22Rv1 (cell line): Measurements from ENCODE around the gene RBBP8NL.

Experiments used
- ZFX ChIP-seq: fragments of 450-650 bp; IDR thresholded peaks from 2 replicates; pipeline ENCODE4 v1.6.1; 2017; ENCODE audit warnings: antibody characterized with exemption, borderline replicate concordance
- TF ChIP-seq, protein P1 (sequence below): fragments of 450-650 bp; IDR thresholded peaks from 2 replicates; pipeline ENCODE4 v1.5.1; 2017; ENCODE audit warnings: mild to moderate bottlenecking

DNA sequence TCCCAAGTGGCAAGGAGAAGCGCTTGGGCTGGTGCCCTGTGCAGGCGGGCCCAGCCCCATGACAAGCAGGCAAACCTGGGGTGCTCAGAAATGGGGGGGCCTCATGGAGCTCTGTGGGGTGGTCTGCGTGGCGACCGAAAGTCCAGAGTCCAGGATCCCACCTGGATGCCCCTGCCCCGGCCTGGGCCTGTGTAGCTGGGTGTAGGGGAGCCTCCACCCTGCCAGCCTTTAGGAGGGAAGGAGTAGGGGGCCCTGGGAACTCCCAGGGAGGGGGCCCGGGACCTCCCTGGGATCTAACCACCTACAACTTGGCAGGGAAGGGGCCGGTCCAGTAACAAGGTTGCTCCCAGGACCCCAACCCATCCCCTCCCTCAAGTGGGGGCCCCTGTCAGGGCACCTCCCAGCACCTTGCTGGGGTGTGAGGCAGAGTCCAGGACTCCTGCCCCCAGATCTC, 55.7 kb downstream of the RBBP8NL start:
- TF ChIP-seq, protein P1, sequence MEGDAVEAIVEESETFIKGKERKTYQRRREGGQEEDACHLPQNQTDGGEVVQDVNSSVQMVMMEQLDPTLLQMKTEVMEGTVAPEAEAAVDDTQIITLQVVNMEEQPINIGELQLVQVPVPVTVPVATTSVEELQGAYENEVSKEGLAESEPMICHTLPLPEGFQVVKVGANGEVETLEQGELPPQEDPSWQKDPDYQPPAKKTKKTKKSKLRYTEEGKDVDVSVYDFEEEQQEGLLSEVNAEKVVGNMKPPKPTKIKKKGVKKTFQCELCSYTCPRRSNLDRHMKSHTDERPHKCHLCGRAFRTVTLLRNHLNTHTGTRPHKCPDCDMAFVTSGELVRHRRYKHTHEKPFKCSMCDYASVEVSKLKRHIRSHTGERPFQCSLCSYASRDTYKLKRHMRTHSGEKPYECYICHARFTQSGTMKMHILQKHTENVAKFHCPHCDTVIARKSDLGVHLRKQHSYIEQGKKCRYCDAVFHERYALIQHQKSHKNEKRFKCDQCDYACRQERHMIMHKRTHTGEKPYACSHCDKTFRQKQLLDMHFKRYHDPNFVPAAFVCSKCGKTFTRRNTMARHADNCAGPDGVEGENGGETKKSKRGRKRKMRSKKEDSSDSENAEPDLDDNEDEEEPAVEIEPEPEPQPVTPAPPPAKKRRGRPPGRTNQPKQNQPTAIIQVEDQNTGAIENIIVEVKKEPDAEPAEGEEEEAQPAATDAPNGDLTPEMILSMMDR: no peak
- no peak for TF ChIP-seq ZFX
